VCaP (cell line): ENCODE data around the gene INSC.

Experiments
- H3K27ac ChIP-seq: fragments of 450-650 bp; 2 replicates; pipeline ENCODE4 v1.5.1; 2017
- TF ChIP-seq, protein P1 (sequence below): fragments of 450-650 bp; conservative IDR thresholded peaks from 2 replicates; pipeline ENCODE4 v1.5.1; 2017; ENCODE audit warnings: mild to moderate bottlenecking, moderate library complexity

INSC gene

DNA sequence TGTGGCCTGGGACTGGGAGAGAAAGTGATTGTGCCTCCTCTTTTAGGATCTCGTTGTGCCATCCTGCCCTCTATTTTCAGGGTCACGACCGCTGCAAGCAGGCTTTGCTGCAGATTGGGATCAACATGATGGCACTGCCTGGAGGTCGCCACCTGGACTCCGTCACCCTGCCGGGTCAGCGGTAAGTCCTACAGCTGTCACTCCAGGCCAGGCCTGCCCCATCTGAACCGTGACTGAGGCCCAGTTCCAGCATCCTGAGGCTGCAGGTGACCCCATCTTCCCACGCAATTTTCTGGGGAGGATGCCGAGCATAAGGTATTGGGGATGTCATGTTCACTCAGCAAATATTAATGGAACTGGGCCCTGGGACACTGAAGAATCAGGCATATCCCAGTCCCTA, 34.3 kb downstream of the INSC start:
- TF ChIP-seq, protein P1, sequence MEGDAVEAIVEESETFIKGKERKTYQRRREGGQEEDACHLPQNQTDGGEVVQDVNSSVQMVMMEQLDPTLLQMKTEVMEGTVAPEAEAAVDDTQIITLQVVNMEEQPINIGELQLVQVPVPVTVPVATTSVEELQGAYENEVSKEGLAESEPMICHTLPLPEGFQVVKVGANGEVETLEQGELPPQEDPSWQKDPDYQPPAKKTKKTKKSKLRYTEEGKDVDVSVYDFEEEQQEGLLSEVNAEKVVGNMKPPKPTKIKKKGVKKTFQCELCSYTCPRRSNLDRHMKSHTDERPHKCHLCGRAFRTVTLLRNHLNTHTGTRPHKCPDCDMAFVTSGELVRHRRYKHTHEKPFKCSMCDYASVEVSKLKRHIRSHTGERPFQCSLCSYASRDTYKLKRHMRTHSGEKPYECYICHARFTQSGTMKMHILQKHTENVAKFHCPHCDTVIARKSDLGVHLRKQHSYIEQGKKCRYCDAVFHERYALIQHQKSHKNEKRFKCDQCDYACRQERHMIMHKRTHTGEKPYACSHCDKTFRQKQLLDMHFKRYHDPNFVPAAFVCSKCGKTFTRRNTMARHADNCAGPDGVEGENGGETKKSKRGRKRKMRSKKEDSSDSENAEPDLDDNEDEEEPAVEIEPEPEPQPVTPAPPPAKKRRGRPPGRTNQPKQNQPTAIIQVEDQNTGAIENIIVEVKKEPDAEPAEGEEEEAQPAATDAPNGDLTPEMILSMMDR: no peak
- no peak overlapping the region for H3K27ac ChIP-seq

DNA sequence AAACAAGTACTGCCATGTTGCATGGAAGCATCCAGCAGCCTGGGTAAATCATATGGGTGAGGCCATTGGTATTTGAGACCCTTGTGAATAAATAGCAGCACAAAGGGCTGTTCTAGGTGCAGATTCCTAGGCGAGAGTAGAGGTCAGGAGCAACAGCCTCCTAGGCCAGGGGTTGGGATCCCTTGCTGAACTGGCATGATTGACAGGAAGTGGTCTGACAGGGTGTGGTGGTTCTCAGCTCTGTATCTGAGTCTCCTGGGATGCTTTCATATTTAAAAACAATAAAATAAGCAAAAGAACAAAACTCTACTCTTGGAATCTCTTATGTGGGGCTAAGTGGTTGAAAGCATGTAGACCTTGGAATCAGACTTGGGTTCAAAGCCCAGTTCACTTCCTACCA, 35.8 kb downstream of the INSC start:
- no peak overlapping the region for H3K27ac ChIP-seq
- TF ChIP-seq, protein P1: no peak

DNA sequence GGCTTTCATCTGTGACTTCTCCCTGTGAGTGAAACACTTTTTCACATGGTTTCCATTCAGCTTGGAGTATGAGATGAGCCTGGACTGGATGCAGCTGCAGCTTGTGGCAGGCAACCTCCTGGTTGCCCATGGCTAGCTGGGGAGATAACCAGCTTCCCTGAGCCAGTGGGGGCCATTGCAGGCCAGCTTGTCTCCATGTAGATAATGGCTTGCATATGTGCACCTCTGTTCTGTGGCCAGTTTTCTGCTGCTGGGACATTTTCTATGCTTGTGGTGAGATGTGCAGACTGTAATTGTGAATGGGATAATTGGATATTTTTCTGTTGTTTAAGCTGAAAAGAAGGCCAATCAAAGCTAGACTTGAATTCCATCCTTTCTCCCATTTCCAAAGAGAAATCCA, 38.5 kb downstream of the INSC start:
- no peak overlapping the region for H3K27ac ChIP-seq
- TF ChIP-seq, protein P1: no peak

DNA sequence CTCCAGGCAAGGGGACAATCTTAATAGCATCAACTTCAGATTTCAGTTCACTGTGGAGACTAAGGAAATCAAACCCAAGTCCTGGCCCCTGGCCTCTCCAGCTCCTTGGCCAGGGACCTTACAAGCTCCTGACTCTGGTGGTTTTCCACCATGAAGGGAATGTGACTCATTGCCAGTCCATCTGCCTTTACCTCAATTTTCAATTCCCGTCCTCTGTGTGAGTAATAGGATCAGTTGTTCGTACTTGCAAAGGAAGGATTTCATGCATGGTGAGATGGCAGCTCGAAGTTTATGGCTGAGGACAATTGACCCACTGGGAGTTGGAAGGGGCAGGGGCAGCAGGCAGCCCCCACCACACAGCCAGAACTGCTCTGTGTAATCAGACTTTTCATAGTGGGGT, 42.5 kb downstream of the INSC start:
- TF ChIP-seq, protein P1: no peak
- no peak overlapping the region for H3K27ac ChIP-seq

DNA sequence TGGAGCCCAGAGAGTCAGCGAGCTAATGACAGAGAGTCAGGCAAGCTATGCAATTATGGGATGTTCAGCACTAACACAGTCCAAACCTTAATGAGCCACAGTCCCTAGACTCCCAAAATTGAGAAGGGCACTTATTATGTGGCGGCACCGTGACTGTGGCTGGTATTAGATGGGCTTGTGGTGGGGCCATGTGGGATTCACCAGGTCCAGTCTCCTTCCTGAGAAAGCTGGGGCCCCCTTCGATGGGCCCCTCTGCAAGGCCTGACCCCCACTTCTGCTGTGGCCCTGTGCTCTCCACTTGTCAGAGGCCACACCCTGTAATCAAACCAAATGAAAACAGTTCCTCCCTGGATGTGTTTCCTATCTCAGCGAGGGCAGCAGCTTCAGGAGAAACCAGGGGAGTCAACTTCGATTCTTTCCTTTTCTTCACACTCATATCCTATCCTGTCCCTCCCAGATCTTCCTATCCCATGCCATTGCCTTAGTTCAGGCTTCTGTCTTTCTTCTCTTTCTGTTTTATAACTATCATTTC, 42.9 kb downstream of the INSC start:
- TF ChIP-seq, protein P1: no peak
- H3K27ac ChIP-seq: no peak overlapping the region

DNA sequence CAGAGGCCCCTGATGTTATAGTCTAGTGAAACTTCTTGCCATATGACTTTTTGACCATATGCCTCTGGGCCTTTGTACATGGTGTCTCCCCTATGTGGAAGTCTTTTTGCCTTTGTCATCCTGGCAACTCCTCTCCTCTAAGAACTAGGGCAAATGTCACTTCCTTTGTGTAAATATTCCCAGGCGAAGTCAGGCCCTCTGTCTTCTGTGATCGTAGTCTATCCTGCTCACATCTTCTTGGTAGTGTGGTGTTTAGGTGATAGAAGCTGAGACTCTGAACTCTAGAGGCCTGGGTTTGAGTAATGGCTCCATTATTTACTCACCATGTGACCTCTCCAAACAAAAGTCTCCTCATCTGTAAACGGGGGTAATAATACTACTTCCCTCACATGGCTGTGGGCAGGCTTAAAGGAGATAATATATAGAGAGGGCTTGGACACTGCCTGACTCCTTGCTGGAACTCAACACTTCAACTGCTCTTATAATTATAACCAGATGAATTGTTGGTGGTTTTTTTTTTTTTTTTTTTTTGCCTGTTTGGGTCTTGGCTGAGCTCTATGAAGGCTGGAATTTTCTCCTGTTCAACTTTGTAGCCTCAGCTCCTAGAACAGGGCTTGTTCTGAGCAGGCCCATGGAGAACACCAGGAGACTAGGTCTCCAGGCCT, 43.8 kb downstream of the INSC start:
- H3K27ac ChIP-seq: no peak overlapping the region
- TF ChIP-seq, protein P1: no peak

DNA sequence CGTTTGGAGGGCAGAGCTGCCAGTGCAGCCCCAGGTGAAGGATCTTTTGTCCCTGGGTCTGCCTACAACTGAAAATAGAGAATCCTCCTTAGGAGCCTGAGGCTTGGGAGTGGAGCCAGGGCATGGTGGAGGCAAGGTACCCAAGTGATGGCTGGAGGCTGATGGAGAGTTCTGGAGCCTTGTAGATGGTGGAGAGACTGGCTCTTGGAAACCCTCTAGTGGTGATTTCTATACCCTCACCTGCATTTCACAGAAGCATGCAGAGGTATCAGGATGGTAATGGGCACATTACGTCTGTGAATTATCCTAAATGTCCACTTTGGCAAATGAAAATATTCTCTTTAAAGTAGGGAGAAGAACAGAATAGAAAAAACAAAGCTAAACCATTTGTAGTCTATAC, 44.4 kb downstream of the INSC start:
- TF ChIP-seq, protein P1: peak; percentile 59
- H3K27ac ChIP-seq: no peak overlapping the region
